ENCODE measurements around the gene TTLL8. TPM values are rescaled to one million over a fixed set of nuclear protein-coding genes. Genes with fewer than 3 reads are reported as not detected.

The TTLL8 gene
- total RNA-seq, 2 donors from 2014 or later, result 0.20 TPM; not detected in 1

DNA sequence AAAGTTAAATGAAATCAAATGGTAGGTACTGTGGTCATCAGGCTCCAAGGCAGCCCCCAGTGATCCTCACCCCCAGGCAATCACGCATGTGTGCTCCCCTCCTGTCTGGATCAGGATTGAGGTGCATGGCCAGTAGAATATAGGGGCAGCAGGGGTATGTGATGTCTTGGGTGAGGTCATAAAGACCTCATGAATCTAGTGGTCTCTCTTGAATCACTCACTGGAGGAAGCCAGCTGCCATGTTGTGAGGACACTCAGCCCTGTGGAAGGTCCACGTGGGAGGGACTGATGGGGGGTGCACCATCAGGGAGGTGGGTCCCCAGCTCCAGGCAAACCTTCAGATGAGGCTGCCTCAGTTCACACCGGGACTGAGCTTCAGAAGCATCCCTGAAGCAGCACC lies 38.8 kb downstream of the TTLL8 start:
- peaks cover 16% of the 10 kb centered on the region for H3K27me3 Mint-ChIP-seq (ENCODE audit: insufficient read depth)

GRCh38 chr22:50018608-50019285 lies 39.4 kb downstream of the TTLL8 start:
- no peaks in the 10 kb centered on the region for H3K4me1 Mint-ChIP-seq
- H3K27ac Mint-ChIP-seq, result no peak overlapping the region
- no peak overlapping the region for H3K9ac ChIP-seq (ENCODE audit: extremely low read depth, low read length, poor library complexity, severe bottlenecking)
- no peak overlapping the region for H3K4me3 Mint-ChIP-seq
- WGBS, 2 experiments (ENCODE audit: insufficient coverage in 1 of 2, insufficient read length in 1 of 2), result 89 to 91% methylated on average over 10 to 11 of the region's 11 CpGs
- peaks cover 38% of the 10 kb centered on the region for H3K27me3 ChIP-seq (ENCODE audit: control insufficient read depth, insufficient read depth, low read length, poor library complexity, severe bottlenecking)
- no peaks in the 10 kb centered on the region for H3K9me3 Mint-ChIP-seq
- H3K4me3 ChIP-seq (ENCODE audit: low read length), result no peak overlapping the region
- no peak for TF ChIP-seq CTCF (conservative IDR thresholded peaks at IDR 0.05)
- H3K36me3 Mint-ChIP-seq (ENCODE audit: low read depth), result no peaks in the 10 kb centered on the region
- no peak for DNase-seq
- no peaks in the 10 kb centered on the region for H3K4me1 ChIP-seq (ENCODE audit: control insufficient read depth, insufficient read depth, low read length)
- no peak overlapping the region for H3K27ac ChIP-seq (ENCODE audit: low read depth, low read length)
- H3K9me3 ChIP-seq (ENCODE audit: control insufficient read depth, low read length), result no peaks in the 10 kb centered on the region
- no peaks in the 10 kb centered on the region for H3K36me3 ChIP-seq (ENCODE audit: control insufficient read depth, insufficient read depth, low read length)
- peaks cover 20% of the 10 kb centered on the region for H3K27me3 Mint-ChIP-seq (ENCODE audit: insufficient read depth)

More for the DNA sequence above, 38.8 kb downstream of the TTLL8 start:
- no peaks in the 10 kb centered on the region for H3K9me3 ChIP-seq (ENCODE audit: control insufficient read depth, low read length)
- H3K4me3 Mint-ChIP-seq, result no peak overlapping the region
- H3K4me3 ChIP-seq (ENCODE audit: low read length), result no peak overlapping the region
- no peak overlapping the region for H3K27ac Mint-ChIP-seq
- no peaks in the 10 kb centered on the region for H3K4me1 Mint-ChIP-seq
- no peak overlapping the region for H3K9ac ChIP-seq (ENCODE audit: extremely low read depth, low read length, poor library complexity, severe bottlenecking)
- H3K27me3 ChIP-seq (ENCODE audit: control insufficient read depth, insufficient read depth, low read length, poor library complexity, severe bottlenecking), result peaks cover 33% of the 10 kb centered on the region
- no peak overlapping the region for H3K27ac ChIP-seq (ENCODE audit: low read depth, low read length)
- TF ChIP-seq CTCF (conservative IDR thresholded peaks at IDR 0.05), result no peak
- 43 to 69% methylated on average over 2 to 3 of the region's 3 CpGs for WGBS, 2 experiments (ENCODE audit: insufficient coverage in 1 of 2, insufficient read length in 1 of 2)
- no peak for DNase-seq
- H3K36me3 Mint-ChIP-seq (ENCODE audit: low read depth), result no peaks in the 10 kb centered on the region
- no peaks in the 10 kb centered on the region for H3K36me3 ChIP-seq (ENCODE audit: control insufficient read depth, insufficient read depth, low read length)
- H3K9me3 Mint-ChIP-seq, result peaks cover 1% of the 10 kb centered on the region
- H3K4me1 ChIP-seq (ENCODE audit: control insufficient read depth, insufficient read depth, low read length), result no peaks in the 10 kb centered on the region

- Histone ChIP-seq H3K4me3 (ENCODE audit: low read length) (no peak overlapping the region), H3K9me3 (ENCODE audit: control insufficient read depth, low read length) (no peaks in the 10 kb centered on the region), H3K27ac (ENCODE audit: low read depth, low read length) (no peak overlapping the region), H3K27me3 (ENCODE audit: control insufficient read depth, insufficient read depth, low read length, poor library complexity, severe bottlenecking) (peaks cover 48% of the 10 kb centered on the region), H3K4me1 (ENCODE audit: control insufficient read depth, insufficient read depth, low read length) (no peaks in the 10 kb centered on the region), H3K9ac (ENCODE audit: extremely low read depth, low read length, poor library complexity, severe bottlenecking) (no peak overlapping the region), H3K36me3 (ENCODE audit: control insufficient read depth, insufficient read depth, low read length) (no peaks in the 10 kb centered on the region)
- no peaks in the 10 kb centered on the region for H3K36me3 Mint-ChIP-seq (ENCODE audit: low read depth)
- H3K4me1 Mint-ChIP-seq, result no peaks in the 10 kb centered on the region
- no peak for TF ChIP-seq CTCF (conservative IDR thresholded peaks at IDR 0.05)
- 67 to 91% methylated on average over 2 to 6 of the region's 6 CpGs for WGBS, 2 experiments (ENCODE audit: insufficient coverage in 1 of 2, insufficient read length in 1 of 2)
- no peak overlapping the region for H3K27ac Mint-ChIP-seq
- DNase-seq, result no peak
- peaks cover 25% of the 10 kb centered on the region for H3K27me3 Mint-ChIP-seq (ENCODE audit: insufficient read depth)
- H3K4me3 Mint-ChIP-seq, result no peak overlapping the region
- no peaks in the 10 kb centered on the region for H3K9me3 Mint-ChIP-seq
Observed at GRCh38 chr22:50017701-50018224, 40.3 kb downstream of the TTLL8 start.

All from endodermal cell (in vitro differentiated cells).